HG02943 (cell line): Measurements from ENCODE around the gene GFOD2.
A peak's percentile ranks its signal among the peaks of the same experiment; 100 is the strongest.

Source experiments
- ATAC-seq: cut with Tn5 transposase; IDR thresholded peaks from one replicate; pipeline ENCODE4 v1.9.1; 2021; ENCODE audit warnings: mild to moderate bottlenecking, low read depth, moderate library complexity; ENCODE audit not compliant: unreplicated experiment

GFOD2 gene

DNA sequence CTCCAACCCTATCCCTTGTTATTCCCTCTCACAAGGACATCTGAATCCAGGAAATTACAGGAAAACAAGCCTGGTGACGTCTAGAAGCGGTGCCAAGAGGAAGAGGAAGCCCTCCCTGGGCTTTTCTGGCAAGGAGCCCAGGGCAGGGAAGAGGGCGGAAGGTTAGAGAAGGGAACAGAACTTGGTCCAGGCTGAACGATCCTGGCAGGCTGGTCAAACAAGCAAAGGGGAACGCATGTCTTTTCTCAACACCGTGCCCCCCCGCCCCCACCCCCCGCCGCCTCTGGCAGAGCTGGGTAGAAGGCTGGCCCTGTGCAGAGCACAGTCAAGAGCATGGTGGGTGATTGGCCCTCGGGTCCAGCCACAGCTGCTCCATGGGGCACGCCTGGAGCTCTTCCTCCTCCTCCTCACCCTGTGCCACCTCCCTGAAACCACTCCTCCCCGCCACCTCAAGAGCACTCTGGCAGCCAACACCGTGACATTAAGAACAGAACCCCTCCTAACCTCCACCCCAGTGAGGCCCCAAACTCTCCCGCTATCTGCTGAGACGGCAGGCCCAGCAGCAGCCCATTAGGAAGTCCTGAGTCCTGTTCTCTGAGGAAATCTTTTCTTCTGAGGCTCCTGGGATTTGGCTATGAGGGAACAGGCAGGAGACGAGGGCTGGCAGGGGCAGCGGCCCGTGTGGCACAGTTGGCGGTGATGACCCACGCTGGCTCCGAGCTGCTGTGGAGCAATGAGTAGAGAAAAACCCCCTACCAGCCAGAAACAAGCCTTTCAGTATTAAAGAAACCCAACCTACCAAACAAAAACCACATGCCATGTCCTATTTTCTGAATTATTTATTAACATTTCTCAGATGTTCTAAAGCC is 45.2 kb downstream of the GFOD2 start:
- ATAC-seq: no peak

DNA sequence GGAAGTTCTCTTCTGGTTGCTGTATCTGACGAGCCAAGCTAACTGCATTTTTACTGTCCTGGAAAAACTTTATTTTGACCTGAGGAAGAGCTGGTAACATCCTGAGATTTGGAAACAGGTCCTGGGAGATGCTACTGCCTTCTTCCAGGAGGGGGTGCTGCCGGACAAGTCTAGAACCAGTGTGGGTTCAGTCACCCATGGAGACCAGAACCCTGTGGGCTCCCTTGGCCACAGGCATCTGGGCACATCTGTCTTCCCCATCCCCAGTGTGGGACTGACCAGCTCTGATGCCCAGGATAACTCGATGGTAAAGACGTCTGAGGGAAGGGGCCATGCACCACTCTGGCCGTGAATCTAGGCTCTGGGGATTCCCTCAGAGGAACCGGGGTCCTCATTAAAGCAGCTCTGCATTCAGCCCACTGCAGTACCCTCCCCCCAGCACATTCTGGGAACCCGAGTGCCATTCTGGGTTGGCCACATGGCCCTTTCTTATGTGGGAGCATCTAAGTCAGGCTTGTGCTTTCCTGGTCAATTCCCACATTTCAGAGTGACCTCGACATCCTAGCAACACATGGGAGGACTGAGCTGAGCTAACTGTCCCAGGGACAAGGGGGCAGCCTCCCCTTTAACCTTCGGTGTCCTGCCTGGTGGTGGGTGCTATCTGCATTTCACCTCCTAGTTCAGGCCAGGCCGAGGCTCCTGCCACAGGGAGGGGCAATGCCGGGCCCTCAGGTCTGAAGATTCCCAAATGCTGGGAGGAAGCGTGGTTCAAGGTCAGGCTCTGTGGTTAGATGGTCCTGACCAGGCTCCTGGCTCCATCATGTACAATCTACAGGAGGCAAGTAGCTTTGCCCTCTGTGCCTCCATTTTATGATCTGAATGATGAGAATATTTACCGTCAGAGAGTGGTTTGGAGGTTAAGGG is 46.1 kb downstream of the GFOD2 start:
- no peak for ATAC-seq

DNA sequence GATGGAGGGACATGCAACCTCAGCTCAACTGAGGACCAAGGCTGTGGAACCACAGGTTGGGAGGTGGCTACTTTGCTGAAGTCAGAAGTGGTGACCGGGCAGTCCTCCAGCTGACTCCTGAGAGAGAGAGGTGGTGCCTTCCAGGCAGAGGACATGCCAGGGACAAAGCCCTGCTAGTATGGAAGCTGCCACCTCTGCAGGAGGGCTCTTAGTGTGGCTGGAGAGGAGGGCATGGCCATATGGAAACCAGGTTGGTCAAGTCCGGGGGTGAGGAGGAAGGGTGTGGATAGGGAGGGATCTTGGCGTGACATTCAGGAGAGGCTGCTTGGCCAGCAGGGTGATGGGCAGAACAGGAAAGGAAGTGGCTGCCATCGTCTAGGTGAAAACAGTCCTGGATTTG is 46.8 kb downstream of the GFOD2 start:
- ATAC-seq: no peak

DNA sequence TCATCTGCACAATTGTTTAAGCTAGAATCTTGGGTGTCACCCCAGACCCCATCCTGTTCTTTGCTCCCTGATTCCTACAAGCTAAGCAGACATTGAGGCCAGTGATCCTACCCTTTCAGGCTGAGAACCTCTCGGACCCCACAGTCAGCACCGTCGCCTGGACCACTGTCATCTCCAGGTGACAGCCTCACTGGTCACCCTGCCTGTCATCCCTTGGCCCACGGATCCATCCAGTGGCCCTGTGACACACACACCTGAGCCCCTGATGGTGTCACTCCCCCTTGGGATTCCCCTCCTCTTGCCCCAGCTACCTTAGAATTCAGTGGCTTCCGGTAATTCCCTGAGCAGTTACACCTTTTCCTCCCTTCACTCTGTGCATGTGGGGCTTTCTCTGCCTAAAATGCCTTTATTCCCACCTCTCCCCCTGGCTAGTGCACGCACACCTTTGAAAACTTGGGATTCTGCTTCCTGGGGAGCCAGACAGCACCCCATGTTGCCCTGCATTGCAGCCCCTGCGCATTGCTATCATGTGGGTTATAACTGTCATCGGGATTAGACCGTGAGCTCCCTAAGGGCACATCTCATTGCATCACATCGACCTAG is 49.5 kb downstream of the GFOD2 start:
- no peak for ATAC-seq

DNA sequence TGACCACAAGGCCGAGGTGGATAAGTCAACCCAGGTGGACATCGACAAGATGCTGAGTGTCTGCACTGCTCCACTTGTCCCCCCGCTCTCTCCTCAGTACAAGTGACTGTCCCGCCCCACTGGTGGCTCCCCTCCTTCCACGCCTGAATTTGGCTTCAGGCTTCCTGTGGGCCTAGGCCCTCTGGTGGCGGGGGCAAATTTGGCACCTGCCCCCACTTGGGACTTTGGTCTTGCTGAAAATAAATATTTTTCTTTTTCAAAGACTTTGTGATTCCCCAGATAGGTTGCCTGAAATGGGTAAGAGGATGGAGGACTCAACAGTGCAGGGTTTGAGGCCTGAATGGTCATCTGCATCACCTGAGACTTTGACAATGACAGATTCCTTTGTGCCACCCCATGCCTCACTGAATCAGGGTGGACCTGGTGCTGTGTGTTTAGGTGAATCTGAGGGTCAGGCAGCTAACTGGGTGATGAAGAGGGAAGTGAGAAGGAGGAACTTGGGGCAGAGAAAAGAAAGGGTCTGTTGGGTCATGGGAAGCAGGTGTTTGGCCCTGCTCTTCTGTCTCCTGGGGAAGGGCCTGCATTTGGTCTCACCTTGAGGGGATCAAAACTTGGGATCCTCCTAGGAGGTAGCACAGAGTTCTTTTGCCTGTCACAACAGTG is 50.5 kb downstream of the GFOD2 start:
- ATAC-seq: no peak

DNA sequence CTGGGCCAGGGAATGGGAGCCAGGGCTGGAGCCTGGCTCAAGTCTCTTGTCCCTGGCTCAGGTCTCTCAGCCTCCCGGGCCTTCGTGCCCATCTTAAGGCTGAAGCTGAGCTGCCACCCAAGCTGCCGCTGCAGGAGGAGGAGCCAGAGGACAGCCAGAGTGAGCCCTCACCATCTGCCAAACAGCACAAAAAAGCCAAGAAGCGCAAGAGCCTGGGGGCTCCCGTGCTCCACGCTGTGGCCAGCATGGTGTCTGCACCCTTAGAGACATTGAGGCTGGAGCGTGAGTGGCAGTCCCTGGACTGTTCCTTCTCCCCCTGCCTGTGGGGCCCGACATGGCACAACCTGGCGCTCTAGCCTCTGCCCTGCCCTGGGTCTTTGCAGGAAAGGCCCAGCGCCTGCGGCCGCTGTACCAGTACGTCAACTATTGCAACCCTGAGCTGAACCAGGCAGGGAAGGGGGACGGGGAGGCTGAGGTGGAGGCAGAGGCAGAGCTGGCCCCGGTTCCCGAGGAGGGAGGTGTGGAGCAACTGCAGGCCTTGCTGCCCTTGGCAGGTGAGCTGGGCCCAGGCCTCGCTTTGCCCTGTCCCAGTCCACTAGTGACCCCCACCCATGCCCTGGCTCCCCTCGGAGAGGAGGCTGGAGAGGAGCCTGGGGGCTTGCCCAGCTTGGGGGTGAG is 51.2 kb downstream of the GFOD2 start:
- ATAC-seq: peak; percentile 62

DNA sequence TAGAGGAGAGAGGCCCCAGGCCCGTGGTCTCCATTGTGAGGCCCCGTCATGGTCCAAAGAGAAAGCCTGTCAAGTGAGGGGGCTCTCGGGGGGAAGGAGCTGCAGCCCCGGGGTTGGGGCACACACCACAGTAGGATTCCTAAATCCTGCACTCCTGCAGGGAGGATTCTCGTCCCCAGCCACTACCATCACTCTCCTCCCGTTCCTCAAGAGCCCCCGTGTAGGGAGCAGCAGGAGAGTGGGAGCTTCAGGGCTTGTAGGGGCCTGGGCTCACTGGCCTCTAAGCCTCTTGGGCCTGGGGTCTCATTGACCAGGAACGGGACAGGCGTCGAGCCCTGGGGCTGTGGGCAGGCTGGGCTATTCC is 51.7 kb downstream of the GFOD2 start:
- no peak for ATAC-seq

DNA sequence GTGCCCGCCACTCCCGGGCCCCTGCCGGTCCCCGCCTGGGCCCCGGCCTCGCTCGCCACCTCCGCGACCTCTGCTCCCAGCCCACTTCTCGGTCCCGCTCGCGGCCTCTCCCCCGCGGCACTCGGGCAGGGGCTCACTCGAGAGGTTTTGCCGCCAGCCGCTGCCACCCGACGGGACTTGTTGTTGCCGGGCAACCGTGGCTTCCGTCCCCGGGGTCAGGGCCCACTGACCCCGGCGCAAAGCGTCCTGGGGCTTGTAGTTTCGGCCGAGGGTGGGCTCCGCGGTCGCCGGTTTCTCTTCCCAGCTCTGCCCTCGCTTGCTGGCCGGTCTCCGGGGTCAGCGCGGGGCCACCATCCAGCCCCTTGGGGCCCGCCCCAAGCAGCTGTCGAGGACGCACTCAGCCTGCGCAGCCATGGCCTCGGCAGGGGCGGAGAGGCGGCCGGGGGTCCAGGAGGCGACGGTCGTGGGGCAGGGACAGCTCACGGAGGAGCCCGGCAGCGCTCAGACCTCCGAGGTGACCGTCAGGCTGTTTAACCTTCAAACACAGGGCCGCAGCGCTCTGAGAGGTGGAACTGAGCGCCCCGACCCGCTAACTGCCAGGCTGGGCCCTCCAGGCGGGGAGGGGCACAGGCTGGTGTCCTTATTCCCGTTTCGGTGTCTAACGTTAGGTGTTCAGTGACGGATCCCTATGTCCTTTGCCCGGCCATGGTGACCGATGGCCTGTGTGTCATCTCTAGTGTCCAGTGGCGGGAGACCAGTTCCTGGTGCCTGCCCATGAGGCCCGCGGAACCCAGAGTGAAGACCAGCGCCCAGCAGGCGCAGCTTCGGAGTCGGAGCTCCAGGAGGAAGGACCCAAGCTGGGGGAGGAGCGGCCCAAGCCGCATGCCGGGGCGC is 52.3 kb downstream of the GFOD2 start, which contains the start of the genes C16orf86 and ENKD1:
C16orf86 (plus strand) TSS at position 256 of the 894 bp plus-strand sequence; CDS start at position 413, 157 bp downstream.
ENKD1 (minus strand) TSS at position 192 of the 894 bp plus-strand sequence. CDS start 308 bp downstream, outside the sequence.
- ATAC-seq: peak; percentile 42

DNA sequence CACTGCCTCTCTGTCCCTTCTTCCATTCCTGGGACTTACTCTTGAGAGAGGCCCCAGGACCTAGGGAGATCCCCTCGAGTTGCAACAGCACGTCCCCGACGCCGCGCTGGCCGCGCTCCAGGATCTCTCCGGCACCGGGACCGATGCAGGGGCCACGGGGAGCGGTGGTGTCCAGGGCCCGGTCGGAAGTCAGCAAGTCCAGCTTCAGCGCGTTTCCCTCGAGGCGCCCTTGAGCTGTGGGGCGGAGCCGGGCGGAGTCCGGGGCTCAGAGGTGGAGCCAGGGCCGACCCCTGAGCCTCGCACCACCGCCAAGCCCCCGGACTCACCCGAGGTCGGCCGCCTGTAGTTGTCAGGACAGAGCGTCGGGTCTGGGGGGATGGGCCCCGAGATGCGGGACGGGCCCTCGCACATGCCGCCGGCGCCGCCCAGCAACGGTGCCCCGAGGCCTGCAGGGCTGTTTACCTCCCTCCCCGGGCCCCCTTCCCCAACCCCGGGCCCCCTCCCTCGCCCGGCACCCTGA is 53.0 kb downstream of the GFOD2 start:
- no peak for ATAC-seq

DNA sequence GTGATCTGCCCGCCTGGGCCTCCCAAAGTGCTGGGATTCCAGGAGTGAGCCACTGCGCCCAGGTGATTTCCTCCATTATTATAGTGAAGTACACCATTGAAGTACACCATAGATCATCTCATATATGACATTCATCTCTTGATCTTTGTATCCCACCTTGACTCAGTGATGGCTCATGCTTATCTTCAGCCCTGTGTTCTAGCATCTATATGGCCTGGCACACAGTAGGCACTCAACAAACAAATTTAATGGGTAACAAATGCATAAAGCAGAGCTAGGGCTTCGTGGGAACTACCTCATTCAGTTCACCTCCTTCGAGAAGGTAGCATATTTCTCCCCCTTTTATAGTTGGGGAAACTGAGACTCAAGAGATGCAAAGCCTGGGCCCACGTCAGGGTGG is 53.5 kb downstream of the GFOD2 start:
- no peak for ATAC-seq

DNA sequence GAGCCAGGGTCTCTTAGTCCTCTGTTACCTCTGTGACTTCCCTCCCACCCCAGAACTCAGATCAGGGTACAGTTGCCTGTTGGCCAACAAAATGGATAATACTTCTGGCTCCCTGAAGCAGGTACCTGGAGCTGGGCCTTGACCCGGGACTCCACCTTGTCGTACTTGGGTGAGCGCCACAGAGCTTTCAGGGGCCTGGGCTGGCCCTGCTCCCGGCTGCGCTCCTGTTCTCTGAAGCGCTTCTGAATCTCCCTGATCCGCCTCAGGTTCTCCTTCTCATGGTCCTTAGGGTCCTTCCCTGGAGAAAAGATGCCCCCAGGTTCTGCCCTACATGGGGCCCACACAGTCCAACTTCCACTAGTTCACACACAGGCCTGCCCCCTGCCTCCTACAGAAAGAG is 54.2 kb downstream of the GFOD2 start:
- ATAC-seq: no peak

DNA sequence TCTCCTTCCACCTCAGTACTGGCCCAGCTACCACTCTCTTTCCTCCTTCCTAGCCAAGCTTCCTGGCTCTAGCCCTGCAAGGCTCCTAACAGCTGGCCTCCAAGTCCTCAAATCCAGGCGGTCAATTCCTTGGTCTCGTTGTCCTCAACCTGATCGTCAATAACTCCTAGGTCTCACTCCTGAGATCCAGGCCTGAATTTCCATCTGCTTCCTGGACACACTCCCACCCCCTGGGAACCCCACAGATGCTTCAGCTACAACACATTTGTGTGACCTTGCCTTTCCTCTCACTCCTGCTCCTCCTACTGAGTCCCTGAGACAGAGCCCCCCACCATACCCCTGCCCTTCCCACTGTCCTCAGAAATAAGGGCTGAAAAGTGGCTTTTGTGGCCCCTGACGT is 54.9 kb downstream of the GFOD2 start:
- no peak for ATAC-seq

DNA sequence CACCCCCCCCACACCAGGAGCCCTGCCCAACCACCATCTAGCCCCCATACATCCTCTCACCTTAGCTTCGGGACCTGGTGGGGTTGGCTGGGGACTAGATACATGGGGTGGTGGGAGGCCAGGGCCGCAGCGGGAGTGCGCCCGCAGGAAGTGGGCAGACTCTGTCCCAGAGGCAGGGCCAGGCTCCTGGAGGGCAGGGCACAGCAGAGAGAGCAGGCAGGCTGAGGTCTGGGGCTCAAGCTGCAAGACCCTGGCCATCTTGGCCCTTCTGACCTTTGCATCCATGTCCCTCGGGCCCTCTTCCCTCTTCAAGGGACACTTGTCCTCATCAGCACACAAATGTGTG is 55.3 kb downstream of the GFOD2 start:
- ATAC-seq: no peak

DNA sequence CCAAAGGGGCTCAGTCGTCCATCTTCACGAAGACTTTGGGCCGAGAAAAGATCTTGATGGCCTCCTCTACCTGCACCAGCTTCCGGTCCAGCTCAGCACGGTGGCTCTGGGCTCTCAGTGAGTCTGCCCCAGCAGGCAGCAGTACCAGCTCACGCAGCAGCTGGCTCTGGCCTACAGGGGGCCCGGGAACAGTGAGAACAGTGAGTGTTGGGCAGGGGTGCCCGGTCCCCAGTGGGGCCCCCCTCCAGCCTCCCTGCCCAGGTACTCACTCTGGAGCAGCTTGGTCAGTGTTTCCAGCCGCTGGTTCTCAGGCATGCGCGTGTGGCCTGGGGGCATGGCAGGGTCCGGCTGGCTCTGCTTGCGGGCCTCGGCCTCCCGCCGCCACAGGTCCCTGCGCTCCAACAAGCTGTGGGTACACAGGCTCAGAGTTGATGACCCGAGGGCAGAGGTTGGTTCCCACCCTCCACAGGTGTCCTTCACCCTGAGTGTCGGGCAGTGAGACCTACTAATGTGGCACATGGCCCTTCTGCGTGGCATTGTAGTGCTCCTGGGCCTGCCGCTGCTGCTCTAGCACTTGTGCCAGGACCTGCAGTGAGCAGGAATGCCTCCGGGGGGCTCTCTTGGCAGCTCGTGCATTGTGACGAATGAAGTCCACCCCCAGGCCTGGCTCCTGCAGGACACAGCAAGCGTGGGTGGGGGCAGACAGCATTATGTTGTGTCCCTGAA is 55.8 kb downstream of the GFOD2 start:
- no peak for ATAC-seq

DNA sequence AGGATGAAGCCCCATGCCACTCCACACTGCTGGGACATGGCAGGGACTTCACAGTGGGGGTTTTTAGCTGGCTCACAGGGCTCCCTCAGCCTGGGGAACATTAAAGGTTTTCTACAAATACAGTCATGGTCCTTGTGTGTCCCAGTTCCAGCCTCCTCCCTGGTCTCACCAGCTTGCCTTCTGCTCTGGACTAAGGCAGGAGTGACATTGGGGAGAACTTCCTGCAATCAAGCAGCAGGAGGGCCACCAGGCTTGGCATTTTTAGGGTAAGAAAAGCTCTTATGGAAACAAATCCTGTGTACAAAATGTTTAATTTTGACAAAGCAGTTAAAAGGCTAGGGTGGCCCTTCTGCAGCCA is 56.5 kb downstream of the GFOD2 start:
- ATAC-seq: no peak

DNA sequence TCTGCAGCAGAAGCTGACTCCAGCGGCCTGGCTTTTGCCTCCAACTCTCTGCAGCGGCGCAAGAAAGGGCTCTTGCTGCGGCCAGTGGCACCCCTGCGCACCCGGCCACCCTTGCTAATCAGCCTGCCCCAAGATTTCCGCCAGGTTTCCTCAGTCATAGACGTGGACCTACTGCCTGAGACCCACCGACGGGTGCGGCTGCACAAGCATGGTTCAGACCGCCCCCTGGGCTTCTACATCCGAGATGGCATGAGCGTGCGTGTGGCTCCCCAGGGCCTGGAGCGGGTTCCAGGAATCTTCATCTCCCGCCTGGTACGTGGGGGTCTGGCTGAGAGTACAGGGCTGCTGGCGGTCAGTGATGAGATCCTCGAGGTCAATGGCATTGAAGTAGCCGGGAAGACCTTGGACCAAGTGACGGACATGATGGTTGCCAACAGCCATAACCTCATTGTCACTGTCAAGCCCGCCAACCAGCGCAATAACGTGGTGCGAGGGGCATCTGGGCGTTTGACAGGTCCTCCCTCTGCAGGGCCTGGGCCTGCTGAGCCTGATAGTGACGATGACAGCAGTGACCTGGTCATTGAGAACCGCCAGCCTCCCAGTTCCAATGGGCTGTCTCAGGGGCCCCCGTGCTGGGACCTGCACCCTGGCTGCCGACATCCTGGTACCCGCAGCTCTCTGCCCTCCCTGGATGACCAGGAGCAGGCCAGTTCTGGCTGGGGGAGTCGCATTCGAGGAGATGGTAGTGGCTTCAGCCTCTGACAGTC is 57.0 kb downstream of the GFOD2 start:
- ATAC-seq: no peak

DNA sequence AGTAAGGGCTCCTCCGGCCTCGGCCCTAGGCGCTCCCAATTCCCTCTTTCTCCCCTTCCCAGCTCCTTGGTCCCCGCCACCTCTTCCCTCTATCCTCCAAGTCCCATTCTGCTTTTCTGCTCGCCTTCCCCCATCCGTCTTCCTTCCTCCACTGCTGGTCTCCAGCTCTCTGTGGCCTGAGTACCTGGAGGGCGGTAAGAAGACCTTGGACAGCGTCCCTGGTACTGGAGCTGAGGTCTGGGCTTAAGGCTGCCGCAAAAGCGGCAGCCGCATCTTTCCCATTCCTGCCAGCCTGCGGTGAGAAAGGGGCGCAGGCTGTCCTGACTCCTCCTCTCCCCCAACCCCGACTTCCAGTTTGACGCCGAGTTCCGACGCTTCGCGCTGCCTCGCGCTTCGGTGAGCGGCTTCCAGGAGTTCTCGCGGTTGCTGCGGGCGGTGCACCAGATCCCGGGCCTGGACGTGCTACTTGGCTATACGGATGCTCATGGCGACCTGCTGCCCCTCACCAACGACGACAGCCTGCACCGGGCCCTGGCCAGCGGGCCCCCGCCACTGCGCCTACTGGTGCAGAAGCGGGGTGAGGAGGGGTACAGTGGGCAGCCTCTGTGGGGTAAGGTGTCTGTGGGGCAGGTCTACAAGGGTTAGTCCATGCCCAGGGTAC is 57.9 kb downstream of the GFOD2 start:
- ATAC-seq: no peak
